Vagina (tissue), 2 donors: ENCODE data around the gene CADM1. TPM values are rescaled to one million over a fixed set of nuclear protein-coding genes. Genes with fewer than 3 reads are reported as not detected.

Experiments
- DNase-seq, 2 donors: peaks; one replicate each; pipeline ENCODE4 v3.0.0-alpha.2; 2017; ENCODE audit errors: extremely low spot score in 2 of 2
- H3K27ac ChIP-seq: fragments of 200-600 bp; sonication (generic); one replicate; pipeline ENCODE4 v1.5.1; 2019
- H3K27me3 ChIP-seq: fragments of 200-600 bp; sonication (generic); one replicate; pipeline ENCODE4 v1.5.1; 2019
- H3K36me3 ChIP-seq, 2 donors: fragments of 200-600 bp; sonication (generic); one replicate each; pipeline ENCODE4 v1.5.1; 2017 to 2019
- H3K4me1 ChIP-seq: fragments of 200-600 bp; sonication (generic); one replicate; pipeline ENCODE4 v1.5.1; 2019
- H3K4me3 ChIP-seq, 2 donors: fragments of 200-600 bp; sonication (generic); 1 replicate in 1 of 2; 2 replicates in 1 of 2; pipeline ENCODE4 v1.5.1; 2016 to 2019
- H3K9me3 ChIP-seq: fragments of 200-600 bp; sonication (generic); one replicate; pipeline ENCODE4 v1.5.1; 2019
- CTCF ChIP-seq, 3 experiments: fragments of 450-650 bp in 2 of 3; fragments of 200-600 bp in 1 of 3; sonication (generic) in 1 of 3; IDR thresholded peaks; one replicate each; pipeline ENCODE4 v1.5.1; 2017 to 2019; ENCODE audit warnings: antibody characterized with exemption in 3 of 3, mild to moderate bottlenecking in 2 of 3, moderate library complexity in 2 of 3
- POLR2A ChIP-seq, 2 donors: fragments of 450-650 bp; IDR thresholded peaks; one replicate each; pipeline ENCODE4 v1.6.1; 2017; ENCODE audit warnings: antibody characterized with exemption in 2 of 2, mild to moderate bottlenecking in 2 of 2, moderate library complexity in 2 of 2
- POLR2AphosphoS5 ChIP-seq, 2 donors: sonication (generic); formaldehyde crosslinking; IDR thresholded peaks; one replicate each; pipeline ENCODE4 v1.9.0; 2017; ENCODE audit warnings: antibody characterized with exemption in 2 of 2, mild to moderate bottlenecking in 2 of 2, low read depth in 1 of 2; ENCODE audit not compliant: insufficient read depth in 1 of 2
- intact Hi-C: fragments of 100-400 bp; cut with DNase I; formaldehyde crosslinking; loops from one replicate; pipeline ENCODE4 v1.15.1; 2023
- total RNA-seq: library from RNA; depleted of rRNA; stranded (reverse); fragments of >200 nt; gene quantifications from one replicate; pipeline ENCODE4 v1.2.3, GENCODE V29; 2016

Gene CADM1
- total RNA-seq, 1 donor from 2014 or later = 37.1 TPM

GRCh38 chr11:115362997-115363396, 141.2 kb downstream of the CADM1 start:
- intact Hi-C loops = no loop called here
- H3K36me3 ChIP-seq = no peaks in the 10 kb centered on the region
- H3K27me3 ChIP-seq = no peaks in the 10 kb centered on the region
- no peaks in the 10 kb centered on the region for H3K4me1 ChIP-seq
- H3K27ac ChIP-seq = no peak overlapping the region
- no peak for TF ChIP-seq CTCF (IDR thresholded peaks at IDR 0.05)
- no peak for TF ChIP-seq POLR2A (IDR thresholded peaks at IDR 0.05)
- no peak for TF ChIP-seq POLR2AphosphoS5 (IDR thresholded peaks at IDR 0.05; ENCODE audit: insufficient read depth in 1 of 2, low read depth in 1 of 2)
- no peak for DNase-seq
- H3K4me3 ChIP-seq = no peak overlapping the region
- no peaks in the 10 kb centered on the region for H3K9me3 ChIP-seq

GRCh38 chr11:115361025-115361424, 143.2 kb downstream of the CADM1 start:
- no peak overlapping the region for H3K4me3 ChIP-seq
- H3K4me1 ChIP-seq = no peaks in the 10 kb centered on the region
- TF ChIP-seq POLR2AphosphoS5 (IDR thresholded peaks at IDR 0.05; ENCODE audit: insufficient read depth in 1 of 2, low read depth in 1 of 2) (no peak), POLR2A (IDR thresholded peaks at IDR 0.05) (no peak), CTCF (IDR thresholded peaks at IDR 0.05) (no peak)
- no peaks in the 10 kb centered on the region for H3K27me3 ChIP-seq
- H3K9me3 ChIP-seq = no peaks in the 10 kb centered on the region
- H3K27ac ChIP-seq = no peak overlapping the region
- no peak for DNase-seq
- intact Hi-C loops = no loop called here
- no peaks in the 10 kb centered on the region for H3K36me3 ChIP-seq

- no peaks in the 10 kb centered on the region for H3K9me3 ChIP-seq
- DNase-seq = no peak
- no peak for TF ChIP-seq POLR2AphosphoS5 (IDR thresholded peaks at IDR 0.05; ENCODE audit: insufficient read depth in 1 of 2, low read depth in 1 of 2)
- no peak for TF ChIP-seq CTCF (IDR thresholded peaks at IDR 0.05)
- no peak for TF ChIP-seq POLR2A (IDR thresholded peaks at IDR 0.05)
- intact Hi-C loops = no loop called here
- H3K27me3 ChIP-seq = no peaks in the 10 kb centered on the region
- H3K4me1 ChIP-seq = no peaks in the 10 kb centered on the region
- no peak overlapping the region for H3K27ac ChIP-seq
- H3K36me3 ChIP-seq = no peaks in the 10 kb centered on the region
- H3K4me3 ChIP-seq = no peak overlapping the region
Observed at GRCh38 chr11:115360186-115360824, 143.9 kb downstream of the CADM1 start.

- H3K9me3 ChIP-seq = no peaks in the 10 kb centered on the region
- intact Hi-C loops = no loop called here
- no peaks in the 10 kb centered on the region for H3K4me1 ChIP-seq
- DNase-seq = no peak
- H3K27ac ChIP-seq = no peak overlapping the region
- H3K36me3 ChIP-seq = no peaks in the 10 kb centered on the region
- TF ChIP-seq POLR2AphosphoS5 (IDR thresholded peaks at IDR 0.05; ENCODE audit: insufficient read depth in 1 of 2, low read depth in 1 of 2) = no peak
- TF ChIP-seq CTCF (IDR thresholded peaks at IDR 0.05) = no peak
- no peak for TF ChIP-seq POLR2A (IDR thresholded peaks at IDR 0.05)
- no peaks in the 10 kb centered on the region for H3K27me3 ChIP-seq
- H3K4me3 ChIP-seq = no peak overlapping the region
Observed at GRCh38 chr11:115357066-115357465, 147.1 kb downstream of the CADM1 start.

DNA sequence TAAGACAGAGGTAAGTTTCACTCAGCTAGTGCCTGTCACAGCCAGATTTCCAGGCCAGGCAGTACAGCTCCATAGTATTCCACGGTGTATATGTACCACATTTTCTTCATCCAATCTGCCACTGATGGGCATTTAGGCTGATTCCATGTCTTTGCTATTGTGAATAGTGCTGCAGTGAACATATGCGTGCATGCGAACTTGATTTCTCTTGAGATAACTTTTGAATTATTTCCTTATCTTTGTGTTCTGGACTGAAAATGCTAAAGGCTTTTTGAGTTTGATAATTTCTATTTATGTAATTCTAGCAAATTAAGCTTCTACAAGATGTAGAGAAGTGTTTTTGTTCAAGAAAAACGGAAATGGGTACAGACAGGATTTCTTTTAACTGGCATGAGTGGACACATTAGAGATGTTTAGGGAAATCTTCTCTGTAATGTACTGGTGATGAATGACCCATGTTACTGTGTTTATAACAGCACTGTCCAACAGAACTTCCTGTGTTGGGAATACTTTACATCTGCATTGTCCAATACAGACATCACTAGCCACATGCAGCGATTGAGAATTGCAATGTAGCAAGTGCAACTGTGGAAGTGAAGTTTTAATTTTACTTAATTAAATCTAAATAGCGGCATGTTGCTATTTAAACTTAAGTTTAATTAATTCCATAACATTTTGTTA, 151.3 kb downstream of the CADM1 start:
- Histone ChIP-seq H3K27me3 (no peaks in the 10 kb centered on the region), H3K4me1 (no peaks in the 10 kb centered on the region), H3K27ac (no peak overlapping the region), H3K9me3 (no peaks in the 10 kb centered on the region), H3K4me3 (no peak overlapping the region), H3K36me3 (no peaks in the 10 kb centered on the region)
- no peak for DNase-seq
- TF ChIP-seq POLR2A (IDR thresholded peaks at IDR 0.05) (no peak), CTCF (IDR thresholded peaks at IDR 0.05) (no peak), POLR2AphosphoS5 (IDR thresholded peaks at IDR 0.05; ENCODE audit: insufficient read depth in 1 of 2, low read depth in 1 of 2) (no peak)
- intact Hi-C loops = no loop called here
